H1 (cell line): ENCODE results near the gene RRBP1.

ENCODE experiments used
- EP300 ChIP-seq, 2 experiments: IDR thresholded peaks; 1 replicate in 1 of 2; 2 replicates in 1 of 2; pipeline ENCODE4 v1.6.1; 2011 to 2012; ENCODE audit warnings: low read depth in 2 of 2, low read length in 2 of 2, mild to moderate bottlenecking in 2 of 2, borderline replicate concordance in 1 of 2, inconsistent platforms in 1 of 2, moderate library complexity in 1 of 2
- EZH2 ChIP-seq: fragments of 200-600 bp; sonication (generic); IDR thresholded peaks from 2 replicates; pipeline ENCODE4 v1.7.1; 2012; ENCODE audit warnings: low read depth, mild to moderate bottlenecking, moderate library complexity, low read length, inconsistent platforms; ENCODE audit not compliant: severe bottlenecking
- FOSL1 ChIP-seq: IDR thresholded peaks from 2 replicates; pipeline ENCODE4 v1.6.1; 2011; ENCODE audit warnings: mild to moderate bottlenecking, low read depth, low read length, moderate library complexity; ENCODE audit not compliant: insufficient read depth
- GABPA ChIP-seq: IDR thresholded peaks from 2 replicates; pipeline ENCODE4 v1.6.1; 2011; ENCODE audit warnings: mild to moderate bottlenecking, low read length, moderate library complexity, borderline replicate concordance; ENCODE audit not compliant: insufficient read depth
- POLR2AphosphoS5 ChIP-seq: IDR thresholded peaks from 2 replicates; pipeline ENCODE4 v1.6.1; 2011; ENCODE audit warnings: low read depth, low read length
- RFX5 ChIP-seq: IDR thresholded peaks from 2 replicates; pipeline ENCODE4 v1.6.1; 2011; ENCODE audit warnings: low read depth, low read length, improper control_type of control experiment, borderline replicate concordance
- TBP ChIP-seq: IDR thresholded peaks from 2 replicates; pipeline ENCODE4 v1.6.1; 2011; ENCODE audit warnings: low read depth, low read length, improper control_type of control experiment
- YY1 ChIP-seq: IDR thresholded peaks from 2 replicates; pipeline ENCODE4 v1.6.1; 2011; ENCODE audit warnings: low read depth, mild to moderate bottlenecking, low read length
- TF ChIP-seq, protein P1 (sequence below), 3 experiments: IDR thresholded peaks; 1 replicate in 2 of 3; 2 replicates in 1 of 3; pipeline versions ENCODE4 v1.5.1 to v1.6.1; 2011; ENCODE audit warnings: low read length in 3 of 3, mild to moderate bottlenecking in 3 of 3, inconsistent platforms in 2 of 3, low read depth in 1 of 3, moderate library complexity in 1 of 3; ENCODE audit not compliant: insufficient read depth in 1 of 3; ENCODE audit errors: control extremely low read depth in 1 of 3
- TF ChIP-seq, protein P2 (sequence below): IDR thresholded peaks from 2 replicates; pipeline ENCODE4 v1.6.1; 2011; ENCODE audit warnings: low read depth, mild to moderate bottlenecking, low read length; ENCODE audit not compliant: insufficient read depth

GRCh38 chr20:17659801-17660200 is 22.2 kb downstream of the RRBP1 start:
- TF ChIP-seq, protein P1, sequence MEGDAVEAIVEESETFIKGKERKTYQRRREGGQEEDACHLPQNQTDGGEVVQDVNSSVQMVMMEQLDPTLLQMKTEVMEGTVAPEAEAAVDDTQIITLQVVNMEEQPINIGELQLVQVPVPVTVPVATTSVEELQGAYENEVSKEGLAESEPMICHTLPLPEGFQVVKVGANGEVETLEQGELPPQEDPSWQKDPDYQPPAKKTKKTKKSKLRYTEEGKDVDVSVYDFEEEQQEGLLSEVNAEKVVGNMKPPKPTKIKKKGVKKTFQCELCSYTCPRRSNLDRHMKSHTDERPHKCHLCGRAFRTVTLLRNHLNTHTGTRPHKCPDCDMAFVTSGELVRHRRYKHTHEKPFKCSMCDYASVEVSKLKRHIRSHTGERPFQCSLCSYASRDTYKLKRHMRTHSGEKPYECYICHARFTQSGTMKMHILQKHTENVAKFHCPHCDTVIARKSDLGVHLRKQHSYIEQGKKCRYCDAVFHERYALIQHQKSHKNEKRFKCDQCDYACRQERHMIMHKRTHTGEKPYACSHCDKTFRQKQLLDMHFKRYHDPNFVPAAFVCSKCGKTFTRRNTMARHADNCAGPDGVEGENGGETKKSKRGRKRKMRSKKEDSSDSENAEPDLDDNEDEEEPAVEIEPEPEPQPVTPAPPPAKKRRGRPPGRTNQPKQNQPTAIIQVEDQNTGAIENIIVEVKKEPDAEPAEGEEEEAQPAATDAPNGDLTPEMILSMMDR (IDR thresholded peaks at IDR 0.05; ENCODE audit: control extremely low read depth in 1 of 3, insufficient read depth in 1 of 3, low read depth in 1 of 3, low read length in 3 of 3): peak; percentile 17 to 28 (median 26); a peak in 3 of 4 replicates
- no peak for TF ChIP-seq EP300 (IDR thresholded peaks at IDR 0.05; ENCODE audit: borderline replicate concordance in 1 of 2, low read depth in 2 of 2, low read length in 2 of 2)
- TF ChIP-seq, protein P2, sequence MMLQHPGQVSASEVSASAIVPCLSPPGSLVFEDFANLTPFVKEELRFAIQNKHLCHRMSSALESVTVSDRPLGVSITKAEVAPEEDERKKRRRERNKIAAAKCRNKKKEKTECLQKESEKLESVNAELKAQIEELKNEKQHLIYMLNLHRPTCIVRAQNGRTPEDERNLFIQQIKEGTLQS: no peak
- TF ChIP-seq RFX5: no peak
- no peak for TF ChIP-seq GABPA
- peak; percentile 79 for TF ChIP-seq YY1
- TF ChIP-seq TBP: no peak
- no peak for TF ChIP-seq POLR2AphosphoS5
- TF ChIP-seq EZH2: no peak
- no peak for TF ChIP-seq FOSL1
